Uterus (tissue), 2 donors: ENCODE data around the gene RIPPLY3.

Experiments used
- CTCF ChIP-seq, 4 experiments: fragments of 200-600 bp in 2 of 4; fragments of 450-650 bp in 2 of 4; sonication (generic) in 2 of 4; IDR thresholded peaks; one replicate each; pipeline ENCODE4 v1.5.1; 2016 to 2019; ENCODE audit warnings: antibody characterized with exemption in 4 of 4, mild to moderate bottlenecking in 2 of 4, moderate library complexity in 1 of 4
- POLR2A ChIP-seq, 2 donors: fragments of 450-650 bp; IDR thresholded peaks; one replicate each; pipeline ENCODE4 v1.6.1; 2016; ENCODE audit warnings: antibody characterized with exemption in 2 of 2, mild to moderate bottlenecking in 1 of 2, moderate library complexity in 1 of 2

GRCh38 chr21:36999131-36999898, 7.2 kb upstream of the RIPPLY3 start:
- TF ChIP-seq CTCF (IDR thresholded peaks at IDR 0.05) (no peak), POLR2A (IDR thresholded peaks at IDR 0.05) (no peak)
